K562 (cell line): ENCODE measurements around the gene EPB41L3. TPM values are rescaled to one million over a fixed set of nuclear protein-coding genes. Genes with fewer than 3 reads are reported as not detected.

Experiments
- ATAC-seq: fragments of 200-7000 bp; cut with Tn5 transposase; 3 replicates; pipeline ENCODE4 v1.9.1; 2020; ENCODE audit warnings: moderate library complexity
- BruUV-seq: library from RNA; stranded (reverse); fragments of 400-500 nt; replicated peaks from 2 replicates; lab custom pipeline; 2021; lab: Mats Ljungman, UMichigan
- CTCF ChIA-PET: fragments of 300-600 bp; formaldehyde crosslinking; extraction: SDS; loops from one replicate; lab custom pipeline; 2021; ENCODE audit warnings: low intra/inter-chr PET ratio; lab: Yijun Ruan, JAX
- POLR2A ChIA-PET: fragments of 300-600, 350-650 bp; sonication (Branson Sonifier 250); formaldehyde crosslinking; extraction: SDS; loops from one replicate; lab custom pipeline; 2021; ENCODE audit warnings: antibody characterized with exemption, inconsistent platforms; lab: Yijun Ruan, JAX
- DNase-seq, 4 experiments: peaks; one replicate each; pipeline versions ENCODE4 v3.0.0 to v3.0.0-alpha.2; 2011 to 2018; ENCODE audit warnings: low spot score in 3 of 4, mixed read lengths in 3 of 4; ENCODE audit errors: extremely low read depth in 1 of 4
- FAIRE-seq: peaks from 2 replicates; lab custom pipeline; 2011; peaks lifted over from hg19 to GRCh38; lab: Jason Lieb, UNC
- H2AFZ ChIP-seq: 2 replicates; pipeline ENCODE4 v1.6.0; 2011; ENCODE audit warnings: low read depth, low read length, control low read depth, inconsistent platforms
- H3K27ac ChIP-seq: fragments of 200-600 bp; 3 replicates; pipeline ENCODE4 v1.8.0; 2011; ENCODE audit warnings: low read depth, mild to moderate bottlenecking, control low read depth, inconsistent platforms, low read length, moderate library complexity, mixed read lengths; ENCODE audit errors: extremely low read depth
- H3K27me3 ChIP-seq, 2 experiments: fragments of 300-600 bp in 1 of 2; 2 replicates in 1 of 2; 3 replicates in 1 of 2; pipeline versions ENCODE4 v1.6.0 to v1.8.0; 2011; ENCODE audit warnings: inconsistent platforms in 2 of 2, low read length in 2 of 2, mild to moderate bottlenecking in 1 of 2, mixed read lengths in 1 of 2, moderate library complexity in 1 of 2; ENCODE audit not compliant: control insufficient read depth in 2 of 2, insufficient read depth in 2 of 2
- H3K36me3 ChIP-seq: fragments of 300-600 bp; 3 replicates; pipeline ENCODE4 v1.8.0; 2011; ENCODE audit warnings: mild to moderate bottlenecking, low read length, inconsistent platforms; ENCODE audit not compliant: control insufficient read depth, insufficient read depth
- H3K4me1 ChIP-seq, 2 experiments: fragments of 200-600 bp in 1 of 2; replicated peaks in 1 of 2; 2 replicates in 1 of 2; 3 replicates in 1 of 2; pipeline versions ENCODE4 v1.5.1 to v1.8.0; 2011; ENCODE audit warnings: inconsistent platforms in 2 of 2, low read length in 2 of 2, mild to moderate bottlenecking in 1 of 2, mixed read lengths in 1 of 2, moderate library complexity in 1 of 2; ENCODE audit not compliant: control insufficient read depth in 2 of 2, insufficient read depth in 2 of 2
- H3K4me2 ChIP-seq: 2 replicates; pipeline ENCODE4 v1.6.1; 2011; ENCODE audit warnings: low read length, control low read depth, inconsistent platforms, mixed read lengths; ENCODE audit not compliant: insufficient read depth
- H3K4me3 ChIP-seq: fragments of 200-600 bp; sonication (generic), shearing (Covaris generic); 2 replicates; pipeline ENCODE4 v1.5.1; 2016; ENCODE audit warnings: control low read depth, inconsistent platforms
- H3K79me2 ChIP-seq: fragments of 200-600 bp; 3 replicates; pipeline ENCODE4 v1.8.0; 2011; ENCODE audit warnings: low read length, inconsistent platforms; ENCODE audit not compliant: control insufficient read depth, insufficient read depth
- H3K9ac ChIP-seq, 2 experiments: 2 replicates each; pipeline versions ENCODE4 v1.6.0 to v1.6.1; 2011; ENCODE audit warnings: low read depth in 2 of 2, low read length in 2 of 2, control low read depth in 1 of 2, inconsistent platforms in 1 of 2, mild to moderate bottlenecking in 1 of 2, mixed read lengths in 1 of 2; ENCODE audit not compliant: insufficient read depth in 1 of 2
- H3K9me1 ChIP-seq: one replicate; pipeline ENCODE4 v1.6.0; 2011; ENCODE audit warnings: inconsistent platforms, mild to moderate bottlenecking, low read length, moderate library complexity; ENCODE audit not compliant: control insufficient read depth, insufficient read depth
- H3K9me3 ChIP-seq: replicated peaks from 2 replicates; pipeline ENCODE4 v1.5.1; 2011; ENCODE audit warnings: low read depth, low read length, inconsistent platforms; ENCODE audit not compliant: control insufficient read depth, insufficient read depth
- H4K20me1 ChIP-seq: replicated peaks from 2 replicates; pipeline ENCODE4 v1.6.1; 2011; ENCODE audit warnings: low read length, inconsistent platforms, mixed read lengths; ENCODE audit not compliant: control insufficient read depth, insufficient read depth
- BACH1 ChIP-seq: fragments of 200-800 bp; sonication (Bioruptor generic); IDR thresholded peaks from 2 replicates; pipeline ENCODE4 v1.6.1; 2016; ENCODE audit warnings: missing genetic modification characterization, missing compliant biosample characterization
- HSF4 ChIP-seq: fragments of 250-450 bp; sonication (Bioruptor Pico); IDR thresholded peaks from 2 replicates; pipeline ENCODE4 v2.1.2; 2022; ENCODE audit warnings: mild to moderate bottlenecking, moderate library complexity, borderline replicate concordance
- JUND ChIP-seq, 2 experiments: IDR thresholded peaks; 2 replicates in 1 of 2; 3 replicates in 1 of 2; pipeline ENCODE4 v1.6.1; 2011; ENCODE audit warnings: borderline replicate concordance in 2 of 2, low read depth in 2 of 2, low read length in 2 of 2, improper control_type of control experiment in 1 of 2, missing biosample characterization in 1 of 2, missing genetic modification characterization in 1 of 2, missing genetic modification reagents in 1 of 2
- MEIS2 ChIP-seq: fragments of 450-650 bp; IDR thresholded peaks from 2 replicates; pipeline ENCODE4 v1.6.1; 2014; ENCODE audit warnings: mild to moderate bottlenecking; ENCODE audit not compliant: partially characterized antibody
- PHF8 ChIP-seq: fragments of 200-600 bp; sonication (generic); IDR thresholded peaks from 2 replicates; pipeline ENCODE4 v1.6.1; 2012; ENCODE audit warnings: mixed run types, mild to moderate bottlenecking, inconsistent platforms, low read length, moderate library complexity, borderline replicate concordance
- PTBP1 ChIP-seq: fragments of 200-400 bp; formaldehyde crosslinking; IDR thresholded peaks from 2 replicates; pipeline ENCODE4 v1.6.1; 2017; ENCODE audit warnings: low read depth, low read length
- PYGO2 ChIP-seq: fragments of 450-650 bp; IDR thresholded peaks from 2 replicates; pipeline ENCODE4 v1.6.1; 2016; ENCODE audit warnings: mild to moderate bottlenecking, missing genetic modification characterization, moderate library complexity, missing compliant biosample characterization
- TARDBP ChIP-seq: fragments of 450-650 bp; IDR thresholded peaks from 2 replicates; pipeline ENCODE4 v1.6.1; 2016
- ZNF253 ChIP-seq: fragments of 250-450 bp; sonication (Bioruptor Pico); conservative IDR thresholded peaks from 2 replicates; pipeline ENCODE4 v1.6.1; 2021; ENCODE audit warnings: mild to moderate bottlenecking
- WGBS: fragments of 100-300 bp; shearing (Covaris generic); methylation state at CpG from one replicate; pipeline ENCODE4 v1.1.6; 2016; ENCODE audit warnings: low coverage, mixed read lengths; ENCODE audit not compliant: insufficient coverage; ENCODE audit errors: missing lambda C conversion rate; 5-methylcytosine and 5-hydroxymethylcytosine counted together
- in situ Hi-C: fragments of 300-500 bp; cut with MboI; formaldehyde crosslinking; loops from 4 replicates; pipeline ENCODE4 v1.15.0; 2018; ENCODE audit warnings: inconsistent platforms, mixed read lengths
- intact Hi-C: fragments of 100-400 bp; cut with micrococcal nuclease; formaldehyde crosslinking; loops from 2 replicates; pipeline ENCODE4 v1.14.2; 2022
- polyA plus RNA-seq, 8 experiments: library from polyadenylated mRNA; depleted of rRNA in 4 of 8; stranded (reverse) in 5 of 8; unstranded in 3 of 8; fragments of >200 nt; fragmentation: Nextera tagmentation in 2 of 8; fragmentation: Illumina TruSeq in 1 of 8; extraction: Ambion mirVana in 2 of 8; extraction: Trizol in 1 of 8; gene quantifications; 2 replicates each; pipeline versions ENCODE4 v1.2.1 to v1.2.3, GENCODE V29; 2011 to 2014; ENCODE audit warnings: inconsistent platforms in 1 of 8, missing spikeins in 1 of 8
- total RNA-seq, 7 experiments: library from RNA; depleted of rRNA in 6 of 7; stranded (reverse); fragments of >200 nt in 6 of 7; fragmentation: Illumina TruSeq in 2 of 7; extraction: Trizol in 2 of 7; gene quantifications; 2 replicates each; pipeline versions ENCODE4 v1.2.1 to v1.2.3, GENCODE V29; 2011 to 2021; ENCODE audit warnings: low replicate concordance in 1 of 7
- TF ChIP-seq, protein P1 (sequence below): sonication (generic); formaldehyde crosslinking; IDR thresholded peaks from 2 replicates; pipeline ENCODE4 v1.8.1; 2022; ENCODE audit warnings: missing genetic modification reagents
- TF ChIP-seq, protein P2 (sequence below), 2 experiments: fragments of 450-650 bp in 1 of 2; sonication (generic) in 1 of 2; formaldehyde crosslinking in 1 of 2; IDR thresholded peaks; 2 replicates each; pipeline versions ENCODE4 v1.7.1 to v1.9.0; 2016 to 2022; ENCODE audit warnings: inconsistent platforms in 1 of 2, mild to moderate bottlenecking in 1 of 2, missing genetic modification reagents in 1 of 2
- TF ChIP-seq, protein P3 (sequence below): fragments of 250-450 bp; sonication (Bioruptor Pico); IDR thresholded peaks from 2 replicates; pipeline ENCODE4 v1.9.0; 2021; ENCODE audit warnings: mild to moderate bottlenecking

EPB41L3 gene
- total and polyA plus RNA-seq, 9 of the 15 experiments (the other 6 are each of a cell fraction or from before 2014, with no cell fraction given) = 0.44 to 0.49 TPM; not detected in 7

GRCh38 chr18:5447442-5447841 lies 96.4 kb downstream of the EPB41L3 start:
- Histone ChIP-seq H3K4me2 (no peak overlapping the region), H4K20me1 (no peaks in the 10 kb centered on the region), H3K9me1 (no peaks in the 10 kb centered on the region), H3K36me3 (no peaks in the 10 kb centered on the region), H3K79me2 (no peaks in the 10 kb centered on the region), H3K27ac (no peak overlapping the region), H3K9ac (no peak overlapping the region), H3K9me3 (no peaks in the 10 kb centered on the region), H3K4me1 (no peaks in the 10 kb centered on the region), H3K27me3 (no peaks in the 10 kb centered on the region), H2AFZ (no peak overlapping the region), H3K4me3 (no peak overlapping the region)
- ATAC-seq = no peak
- BruUV-seq = no TSS peak
- intact Hi-C loops = no loop called here
- no peak for DNase-seq
- ChIA-PET POLR2A (interaction anchor here (1.0 kb wide), 1 partner anchor 10 kb away, joined by 3 read pairs; no protein-coding TSS in a partner anchor), CTCF (no interaction called here)
- FAIRE-seq = no peak
- 0% methylated on average over 7 of the region's 7 CpGs for WGBS
- in situ Hi-C loops = no loop called here
- TF ChIP-seq PYGO2 (tag) = no peak
- no peak for TF ChIP-seq JUND (IDR thresholded peaks at IDR 0.05; ENCODE audit: borderline replicate concordance, low read depth, low read length)
- TF ChIP-seq JUND (tag; IDR thresholded peaks at IDR 0.05; ENCODE audit: borderline replicate concordance, low read depth, low read length) = no peak
- TF ChIP-seq, protein P1, sequence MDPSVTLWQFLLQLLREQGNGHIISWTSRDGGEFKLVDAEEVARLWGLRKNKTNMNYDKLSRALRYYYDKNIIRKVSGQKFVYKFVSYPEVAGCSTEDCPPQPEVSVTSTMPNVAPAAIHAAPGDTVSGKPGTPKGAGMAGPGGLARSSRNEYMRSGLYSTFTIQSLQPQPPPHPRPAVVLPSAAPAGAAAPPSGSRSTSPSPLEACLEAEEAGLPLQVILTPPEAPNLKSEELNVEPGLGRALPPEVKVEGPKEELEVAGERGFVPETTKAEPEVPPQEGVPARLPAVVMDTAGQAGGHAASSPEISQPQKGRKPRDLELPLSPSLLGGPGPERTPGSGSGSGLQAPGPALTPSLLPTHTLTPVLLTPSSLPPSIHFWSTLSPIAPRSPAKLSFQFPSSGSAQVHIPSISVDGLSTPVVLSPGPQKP (CRISPR knock-in tag) = no peak
- no peak for TF ChIP-seq PTBP1
- no peak for TF ChIP-seq BACH1 (tag)
- TF ChIP-seq MEIS2 = no peak
- TF ChIP-seq TARDBP = no peak
- TF ChIP-seq, protein P2, sequence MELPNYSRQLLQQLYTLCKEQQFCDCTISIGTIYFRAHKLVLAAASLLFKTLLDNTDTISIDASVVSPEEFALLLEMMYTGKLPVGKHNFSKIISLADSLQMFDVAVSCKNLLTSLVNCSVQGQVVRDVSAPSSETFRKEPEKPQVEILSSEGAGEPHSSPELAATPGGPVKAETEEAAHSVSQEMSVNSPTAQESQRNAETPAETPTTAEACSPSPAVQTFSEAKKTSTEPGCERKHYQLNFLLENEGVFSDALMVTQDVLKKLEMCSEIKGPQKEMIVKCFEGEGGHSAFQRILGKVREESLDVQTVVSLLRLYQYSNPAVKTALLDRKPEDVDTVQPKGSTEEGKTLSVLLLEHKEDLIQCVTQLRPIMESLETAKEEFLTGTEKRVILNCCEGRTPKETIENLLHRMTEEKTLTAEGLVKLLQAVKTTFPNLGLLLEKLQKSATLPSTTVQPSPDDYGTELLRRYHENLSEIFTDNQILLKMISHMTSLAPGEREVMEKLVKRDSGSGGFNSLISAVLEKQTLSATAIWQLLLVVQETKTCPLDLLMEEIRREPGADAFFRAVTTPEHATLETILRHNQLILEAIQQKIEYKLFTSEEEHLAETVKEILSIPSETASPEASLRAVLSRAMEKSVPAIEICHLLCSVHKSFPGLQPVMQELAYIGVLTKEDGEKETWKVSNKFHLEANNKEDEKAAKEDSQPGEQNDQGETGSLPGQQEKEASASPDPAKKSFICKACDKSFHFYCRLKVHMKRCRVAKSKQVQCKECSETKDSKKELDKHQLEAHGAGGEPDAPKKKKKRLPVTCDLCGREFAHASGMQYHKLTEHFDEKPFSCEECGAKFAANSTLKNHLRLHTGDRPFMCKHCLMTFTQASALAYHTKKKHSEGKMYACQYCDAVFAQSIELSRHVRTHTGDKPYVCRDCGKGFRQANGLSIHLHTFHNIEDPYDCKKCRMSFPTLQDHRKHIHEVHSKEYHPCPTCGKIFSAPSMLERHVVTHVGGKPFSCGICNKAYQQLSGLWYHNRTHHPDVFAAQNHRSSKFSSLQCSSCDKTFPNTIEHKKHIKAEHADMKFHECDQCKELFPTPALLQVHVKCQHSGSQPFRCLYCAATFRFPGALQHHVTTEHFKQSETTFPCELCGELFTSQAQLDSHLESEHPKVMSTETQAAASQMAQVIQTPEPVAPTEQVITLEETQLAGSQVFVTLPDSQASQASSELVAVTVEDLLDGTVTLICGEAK (IDR thresholded peaks at IDR 0.05) = no peak
- TF ChIP-seq, protein P2 (CRISPR knock-in tag; IDR thresholded peaks at IDR 0.05) = no peak
- TF ChIP-seq PHF8 = no peak
- TF ChIP-seq, protein P3, sequence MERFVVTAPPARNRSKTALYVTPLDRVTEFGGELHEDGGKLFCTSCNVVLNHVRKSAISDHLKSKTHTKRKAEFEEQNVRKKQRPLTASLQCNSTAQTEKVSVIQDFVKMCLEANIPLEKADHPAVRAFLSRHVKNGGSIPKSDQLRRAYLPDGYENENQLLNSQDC (CRISPR knock-in tag) = no peak
- no peak for TF ChIP-seq HSF4
- TF ChIP-seq ZNF253 = no peak
